ENCODE data around the gene B3GLCT.
"Not testable (repeated sequence)": the region's sequence is repeated elsewhere in the genome, so short reads cannot be mapped to it uniquely, and the experiment has no call there.

B3GLCT gene

DNA sequence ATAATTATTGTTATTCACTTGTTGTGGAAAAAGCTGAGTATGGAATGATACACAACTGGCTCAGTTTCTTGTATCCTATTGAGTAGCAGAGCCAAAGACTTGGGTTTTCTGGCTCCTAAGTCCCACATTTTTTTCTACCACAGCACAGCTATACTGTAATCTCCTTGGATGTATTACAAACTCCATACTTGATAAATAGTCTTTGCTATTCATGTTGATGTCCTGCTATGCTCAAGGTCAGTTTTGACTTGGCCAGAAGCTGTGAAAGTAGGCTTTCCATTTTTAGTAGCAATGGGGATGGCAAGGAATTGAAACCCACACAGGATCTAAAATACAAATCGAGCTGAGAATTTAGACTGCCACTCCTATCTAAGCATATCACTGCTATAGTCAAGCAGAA lies 79.1 kb downstream of the B3GLCT start:
- DNase-seq (ENCODE audit: low read depth): no peak

DNA sequence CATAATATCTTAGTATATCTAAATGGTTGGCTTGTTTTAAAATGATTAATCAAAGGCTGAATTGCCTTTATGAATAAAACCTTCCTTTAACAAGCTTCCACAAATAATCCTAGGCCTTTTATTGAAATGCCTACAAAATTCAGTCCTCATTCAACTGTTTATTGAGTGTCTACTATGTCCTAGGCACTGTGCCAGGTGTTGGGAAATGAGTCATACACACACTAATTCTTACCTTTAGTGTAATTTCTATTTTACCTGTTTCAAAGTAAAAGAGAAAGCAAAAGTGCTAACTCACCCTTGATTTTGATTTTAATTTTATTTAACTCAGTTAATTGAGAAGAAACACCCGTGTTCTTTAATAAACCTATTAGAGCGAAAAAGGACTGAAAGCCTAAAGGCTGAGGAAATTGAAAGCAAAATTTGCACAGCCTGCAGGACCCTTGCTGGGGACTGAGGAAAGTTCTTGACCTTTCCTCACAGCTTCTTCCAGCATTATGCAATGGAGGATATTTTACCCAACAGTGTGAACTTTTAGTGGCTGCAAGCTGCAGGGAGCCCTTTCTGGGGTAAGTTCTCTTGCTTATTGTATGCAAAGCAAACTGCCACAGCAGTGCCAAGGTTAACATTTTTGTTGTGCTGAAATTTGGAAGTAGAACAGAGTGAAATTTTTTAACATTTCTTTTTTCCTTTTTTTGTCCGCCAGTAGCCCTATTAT lies 83.1 kb downstream of the B3GLCT start:
- no peak for DNase-seq (ENCODE audit: low read depth)

GRCh38 chr13:31286930-31287329 lies 87.2 kb downstream of the B3GLCT start:
- no peak for DNase-seq (ENCODE audit: low read depth)

DNA sequence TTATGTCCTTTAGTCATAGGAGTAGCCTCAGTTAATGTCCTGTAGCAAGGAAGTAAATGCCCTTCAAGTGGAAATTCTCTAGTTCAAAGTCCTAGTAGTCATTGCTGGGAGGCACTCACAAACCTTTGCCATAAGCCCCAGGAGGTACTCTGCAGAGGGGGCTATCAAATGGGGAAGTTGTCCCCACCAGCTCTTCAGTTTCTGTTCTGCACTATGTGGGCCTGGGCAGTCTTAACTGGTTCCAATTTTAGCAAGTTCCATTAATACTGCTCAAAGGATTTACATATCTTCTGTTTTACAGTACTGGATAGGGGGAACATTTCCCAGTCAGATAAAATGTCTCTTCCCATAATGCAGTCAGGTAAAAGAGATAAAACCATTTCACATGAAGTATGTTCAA lies 101.3 kb downstream of the B3GLCT start:
- no peak for DNase-seq (ENCODE audit: low read depth)

DNA sequence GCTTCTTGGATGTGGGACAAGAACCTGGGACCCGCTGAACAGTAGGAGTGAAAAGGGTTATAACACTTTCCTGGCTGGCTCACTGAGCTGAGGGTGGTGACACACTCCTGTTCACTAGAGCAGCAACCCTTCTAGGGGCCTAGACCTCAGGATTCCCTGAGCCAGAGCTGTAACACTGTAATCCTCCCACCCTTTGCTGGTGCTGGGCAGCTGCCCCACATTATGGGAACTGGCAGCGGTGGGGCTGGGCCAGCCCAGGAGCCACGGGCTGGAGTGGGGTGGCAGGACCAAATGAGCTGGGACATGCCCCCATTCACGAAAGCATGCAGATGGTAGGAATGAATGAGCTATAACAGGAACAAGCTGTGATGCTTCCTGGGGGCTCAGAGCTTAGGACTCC lies 110.6 kb downstream of the B3GLCT start:
- no peak for DNase-seq (ENCODE audit: low read depth)

GRCh38 chr13:31310786-31311185 lies 111.0 kb downstream of the B3GLCT start:
- DNase-seq (ENCODE audit: low read depth): no peak

- no peak for DNase-seq (ENCODE audit: low read depth)
Measured at GRCh38 chr13:31311921-31312320, 112.1 kb downstream of the B3GLCT start.

DNA sequence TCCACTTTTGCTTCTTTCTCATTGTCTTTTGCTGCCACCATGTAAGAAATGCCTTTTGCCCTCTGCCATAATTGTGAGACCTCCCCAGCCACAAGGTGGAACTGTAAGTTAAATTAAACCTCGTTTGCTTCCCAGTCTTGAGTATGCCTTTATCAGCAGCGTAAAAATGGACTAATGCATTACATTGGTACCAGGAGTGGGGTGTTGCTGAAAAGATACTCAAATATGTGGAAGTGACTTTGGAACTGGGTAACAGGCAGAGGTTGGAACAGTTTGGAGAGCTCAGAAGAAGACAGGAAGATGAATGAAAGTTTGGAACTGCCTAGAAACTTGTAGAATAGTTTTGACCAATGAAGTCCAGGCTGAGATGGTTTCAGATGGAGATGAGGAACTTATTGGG lies 115.2 kb downstream of the B3GLCT start:
- no peak for DNase-seq (ENCODE audit: low read depth)

- DNase-seq (ENCODE audit: low read depth): no peak
Measured at GRCh38 chr13:31320946-31321345, 121.2 kb downstream of the B3GLCT start.

DNA sequence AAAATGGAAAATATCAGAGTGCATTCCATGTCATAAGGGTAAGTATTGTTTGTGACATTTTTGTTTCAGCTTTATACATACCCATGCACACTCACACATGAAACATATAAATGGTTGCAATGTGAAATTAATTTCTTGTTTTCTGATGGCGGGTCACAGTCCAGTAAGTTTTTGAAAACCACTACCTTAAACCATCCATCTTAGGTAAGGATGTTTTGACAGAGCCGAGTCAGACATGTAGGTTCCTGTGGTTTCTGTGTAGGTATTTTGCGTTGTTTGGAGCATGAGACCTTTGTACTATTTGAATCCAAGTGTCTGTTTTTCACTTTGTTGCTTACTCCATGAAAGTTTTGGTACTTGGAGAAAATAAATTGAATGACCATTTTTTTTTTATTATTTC lies 121.7 kb downstream of the B3GLCT start:
- no peak for DNase-seq (ENCODE audit: low read depth)

DNA sequence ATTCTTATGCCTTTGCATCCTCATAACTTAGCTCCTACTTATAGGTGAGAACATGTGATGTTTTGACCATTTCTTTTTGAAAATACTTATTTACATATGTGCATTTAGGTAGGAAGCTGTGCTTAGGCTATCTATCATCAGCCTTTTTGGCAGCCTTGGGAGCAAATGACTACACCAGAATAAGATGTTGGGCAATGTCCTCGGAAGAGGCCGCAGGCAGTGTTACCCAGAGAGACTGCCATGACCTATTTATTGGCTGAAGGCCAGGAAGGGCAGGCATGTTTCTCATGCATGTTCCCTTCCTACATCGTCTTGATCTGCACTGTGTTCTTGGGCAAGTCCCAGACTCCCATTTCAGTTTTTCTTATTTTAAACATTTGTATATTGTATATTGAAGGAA lies 122.3 kb downstream of the B3GLCT start:
- DNase-seq (ENCODE audit: low read depth): no peak

DNA sequence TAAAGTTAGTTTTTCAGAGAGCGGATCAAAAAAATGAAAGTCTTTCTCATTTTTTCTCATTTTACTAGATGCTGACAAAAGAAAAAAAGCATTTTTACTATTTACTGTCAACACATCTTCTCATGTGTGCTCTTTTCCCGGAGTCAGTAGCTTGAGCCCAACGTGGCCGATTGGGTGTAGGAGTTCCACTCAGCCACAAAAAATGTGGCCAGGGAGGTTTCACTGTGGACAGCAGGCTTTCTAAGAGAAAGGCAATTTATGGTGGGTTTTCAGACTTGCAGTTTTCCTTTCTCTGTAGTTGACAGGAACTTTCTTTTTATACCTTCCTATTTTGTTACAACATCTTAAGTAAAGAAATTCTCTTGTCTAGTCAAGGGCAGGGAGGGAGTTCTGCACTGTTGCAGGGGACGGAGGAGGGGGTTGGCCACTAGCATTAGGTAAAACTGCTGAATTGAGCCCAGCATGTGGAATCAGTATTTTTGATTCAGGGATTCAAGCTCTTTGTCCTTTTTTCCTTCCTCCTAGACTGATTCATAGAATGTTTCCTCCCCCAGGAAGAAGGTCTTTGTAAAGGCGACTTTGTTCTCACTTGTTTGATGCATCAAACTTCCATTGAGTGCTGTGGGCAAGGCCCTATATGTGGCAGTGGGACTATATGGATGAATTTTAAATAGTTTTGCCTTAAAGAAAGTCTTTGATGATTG lies 123.1 kb downstream of the B3GLCT start:
- DNase-seq (ENCODE audit: low read depth): no peak

GRCh38 chr13:31327182-31327860 lies 127.5 kb downstream of the B3GLCT start:
- DNase-seq (ENCODE audit: low read depth): no peak

- DNase-seq (ENCODE audit: low read depth): no peak
Measured at GRCh38 chr13:31328549-31329235, 128.9 kb downstream of the B3GLCT start.

DNA sequence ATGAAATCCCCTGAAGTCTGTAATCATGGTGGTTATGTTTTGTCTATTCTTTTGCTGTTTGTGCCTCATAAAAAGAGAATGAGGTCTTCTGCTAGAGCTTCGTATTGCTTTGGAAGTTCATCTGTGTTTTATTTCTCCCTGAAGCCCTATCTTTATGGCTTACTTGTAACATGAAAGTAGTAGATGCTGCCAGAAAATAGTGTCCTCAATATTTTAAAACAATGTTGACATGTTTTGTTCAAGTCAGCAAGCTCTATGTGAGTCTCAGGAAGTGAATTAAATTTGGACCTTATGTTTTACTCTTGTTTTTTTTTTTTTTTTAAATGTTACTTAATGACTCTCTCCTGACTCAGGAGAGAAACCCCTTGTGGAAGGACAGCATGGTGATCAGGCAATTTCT lies 130.5 kb downstream of the B3GLCT start:
- no peak for DNase-seq (ENCODE audit: low read depth)

DNA sequence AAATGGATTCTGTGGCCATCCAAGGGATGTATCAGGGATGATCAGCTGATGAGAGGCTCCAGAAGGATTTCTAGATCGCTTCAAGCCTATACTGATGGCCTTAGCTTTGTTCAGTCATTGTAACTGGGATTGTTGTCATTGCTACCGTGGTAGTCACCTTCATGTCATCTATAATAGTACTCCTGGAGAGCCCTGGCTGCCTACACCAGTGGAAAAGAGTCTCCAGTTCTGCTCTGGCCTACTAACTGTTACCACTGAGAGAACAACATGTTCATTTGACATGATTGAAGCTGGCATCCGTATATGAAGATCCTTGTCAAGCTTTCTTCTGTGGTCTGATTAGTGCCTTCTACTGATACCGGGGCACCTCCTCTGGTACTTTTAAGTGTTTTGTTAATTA lies 131.3 kb downstream of the B3GLCT start:
- DNase-seq (ENCODE audit: low read depth): no peak

- DNase-seq (ENCODE audit: low read depth): no peak
Measured at GRCh38 chr13:31334547-31334946, 134.8 kb downstream of the B3GLCT start.

DNA sequence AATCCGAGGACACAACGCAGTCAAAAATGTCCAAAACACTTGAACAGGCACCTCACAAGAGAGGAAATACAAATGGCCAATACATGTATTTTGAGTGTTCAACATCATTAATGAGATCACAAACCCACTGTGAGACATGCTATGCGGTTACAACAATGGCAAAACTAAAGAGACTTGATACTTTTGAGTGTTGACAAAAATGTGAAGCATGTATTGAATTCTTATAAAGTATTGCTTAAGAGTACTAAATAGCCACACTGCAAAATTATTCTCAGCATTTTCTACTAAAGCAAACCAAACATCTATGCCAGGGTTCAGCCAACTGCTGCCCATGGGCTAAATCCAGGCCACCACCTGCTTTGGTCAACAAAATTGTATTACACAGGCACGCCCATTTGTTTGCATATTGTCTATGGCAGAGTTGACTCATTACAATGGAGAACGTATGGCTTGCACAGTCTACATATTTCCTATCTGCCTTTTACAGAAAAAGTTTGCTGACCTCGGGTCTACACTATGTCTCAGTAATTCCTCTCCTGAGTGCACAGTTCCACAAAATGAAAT lies 135.3 kb downstream of the B3GLCT start:
- DNase-seq (ENCODE audit: low read depth): no peak

GRCh38 chr13:31339616-31340015 lies 139.8 kb downstream of the B3GLCT start:
- DNase-seq (ENCODE audit: low read depth): not testable (repeated sequence)

GRCh38 chr13:31340848-31341247 lies 141.1 kb downstream of the B3GLCT start:
- DNase-seq (ENCODE audit: low read depth): not testable (repeated sequence)

- no peak for DNase-seq (ENCODE audit: low read depth)
Measured at GRCh38 chr13:31346891-31347290, 147.1 kb downstream of the B3GLCT start.

GRCh38 chr13:31349156-31349555 lies 149.4 kb downstream of the B3GLCT start:
- peak; percentile 2 for DNase-seq (ENCODE audit: low read depth)
